Natural killer cell (primary cell): Measurements from ENCODE around the gene LRRC53. TPM values are rescaled to one million over a fixed set of nuclear protein-coding genes. Genes with fewer than 3 reads are reported as not detected.

Experiments
- ATAC-seq, 3 donors: fragments of 150-1000 bp in 2 of 3; fragments of 200-7000 bp in 1 of 3; cut with Tn5 transposase; 1 replicate in 1 of 3; 2 replicates in 2 of 3; pipeline ENCODE4 v1.10.0; 2021; ENCODE audit warnings: mild to moderate bottlenecking in 2 of 3, moderate library complexity in 2 of 3
- DNase-seq, 2 donors: peaks; one replicate each; pipeline versions ENCODE4 v3.0.0 to v3.0.0-alpha.2; 2013 to 2021; ENCODE audit warnings: mixed read lengths in 1 of 2
- H3K27ac ChIP-seq: one replicate; pipeline ENCODE4 v1.5.1; 2013; ENCODE audit warnings: mild to moderate bottlenecking, low read length
- H3K27me3 ChIP-seq: one replicate; pipeline ENCODE4 v1.6.1; 2013; ENCODE audit warnings: low read length; ENCODE audit not compliant: control insufficient read depth, insufficient read depth
- H3K36me3 ChIP-seq: one replicate; pipeline ENCODE4 v1.6.1; 2013; ENCODE audit warnings: low read length; ENCODE audit not compliant: control insufficient read depth, insufficient read depth
- H3K4me1 ChIP-seq: one replicate; pipeline ENCODE4 v1.6.1; 2013; ENCODE audit warnings: low read length; ENCODE audit not compliant: control insufficient read depth, insufficient read depth
- H3K4me3 ChIP-seq: one replicate; pipeline ENCODE4 v1.5.1; 2013; ENCODE audit warnings: low read length
- H3K9me3 ChIP-seq: one replicate; pipeline ENCODE4 v1.6.1; 2013; ENCODE audit warnings: low read length; ENCODE audit not compliant: control insufficient read depth, insufficient read depth
- H3K27ac Mint-ChIP-seq, 2 donors: one replicate each; pipeline ENCODE4 v1.8.0; 2022; ENCODE audit warnings: mild to moderate bottlenecking in 2 of 2, mixed read lengths in 2 of 2, moderate library complexity in 1 of 2
- H3K27me3 Mint-ChIP-seq, 2 donors: one replicate each; pipeline ENCODE4 v1.8.0; 2022; ENCODE audit warnings: low read depth in 2 of 2, mixed read lengths in 2 of 2
- H3K36me3 Mint-ChIP-seq: one replicate; pipeline ENCODE4 v1.8.0; 2022; ENCODE audit warnings: mixed read lengths
- H3K4me1 Mint-ChIP-seq, 2 donors: one replicate each; pipeline ENCODE4 v1.8.0; 2022; ENCODE audit warnings: mixed read lengths in 2 of 2
- H3K4me3 Mint-ChIP-seq: one replicate; pipeline ENCODE4 v1.8.0; 2022; ENCODE audit warnings: mild to moderate bottlenecking, moderate library complexity, mixed read lengths
- H3K9me3 Mint-ChIP-seq, 2 donors: one replicate each; pipeline ENCODE4 v1.8.0; 2022; ENCODE audit warnings: mixed read lengths in 2 of 2
- WGBS: methylation state at CpG from one replicate; pipeline ENCODE4 v1.1.7; 2013; ENCODE audit warnings: missing lambda C conversion rate; ENCODE audit not compliant: insufficient coverage; 5-methylcytosine and 5-hydroxymethylcytosine counted together
- intact Hi-C: fragments of 100-400 bp; cut with micrococcal nuclease; formaldehyde crosslinking; loops from one replicate; pipeline ENCODE4 v1.14.2; 2022
- total RNA-seq, 4 donors: library from RNA; stranded (reverse); fragments of 120-200 nt in 1 of 4; gene quantifications; one replicate each; pipeline versions ENCODE4 v1.2.3 to v1.2.4, GENCODE V29; 2013 to 2022
- TF ChIP-seq, protein P1 (sequence below): fragments of 200-600 bp; IDR thresholded peaks from one replicate; pipeline ENCODE4 v1.8.0; 2022; ENCODE audit warnings: antibody characterized with exemption

The LRRC53 gene
- total RNA-seq, 3 donors from 2014 or later (not counting 1 experiment from before 2014, with no cell fraction given): not detected

DNA sequence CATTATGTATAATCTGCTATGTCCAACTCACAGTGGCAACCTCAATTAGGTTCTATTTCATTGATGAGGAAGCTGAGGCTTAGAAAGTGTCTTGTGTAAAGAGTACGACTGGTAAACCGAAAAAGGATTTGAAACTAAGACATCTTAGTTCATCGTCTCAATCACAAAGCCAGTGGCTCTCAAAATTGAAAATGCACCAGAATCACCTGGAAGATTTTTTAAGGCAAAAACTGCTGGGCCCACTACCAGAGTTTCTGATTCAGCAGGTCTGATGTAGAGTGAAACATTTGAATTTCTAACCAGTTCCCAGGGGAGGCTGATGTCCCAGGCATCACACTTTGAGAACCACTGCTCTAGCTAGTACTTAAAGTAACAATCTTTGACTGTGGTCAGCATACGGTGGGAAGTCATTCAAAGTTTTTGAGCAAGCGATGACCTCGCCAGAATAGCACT, 5.2 kb upstream of the LRRC53 start:
- no peaks in the 10 kb centered on the region for H3K27me3 Mint-ChIP-seq
- no peak for ATAC-seq
- no peaks in the 10 kb centered on the region for H3K4me1 ChIP-seq
- no peaks in the 10 kb centered on the region for H3K4me1 Mint-ChIP-seq
- H3K9me3 Mint-ChIP-seq: peaks cover 0 to 4% of the 10 kb centered on the region in 2 donors
- H3K36me3 Mint-ChIP-seq: no peaks in the 10 kb centered on the region
- H3K4me3 ChIP-seq: no peak overlapping the region
- DNase-seq: no peak
- H3K9me3 ChIP-seq: no peaks in the 10 kb centered on the region
- WGBS: 86% methylated on average over 6 of the region's 6 CpGs
- intact Hi-C loops: no loop called here
- H3K27ac ChIP-seq: no peak overlapping the region
- no peaks in the 10 kb centered on the region for H3K36me3 ChIP-seq
- TF ChIP-seq, protein P1, sequence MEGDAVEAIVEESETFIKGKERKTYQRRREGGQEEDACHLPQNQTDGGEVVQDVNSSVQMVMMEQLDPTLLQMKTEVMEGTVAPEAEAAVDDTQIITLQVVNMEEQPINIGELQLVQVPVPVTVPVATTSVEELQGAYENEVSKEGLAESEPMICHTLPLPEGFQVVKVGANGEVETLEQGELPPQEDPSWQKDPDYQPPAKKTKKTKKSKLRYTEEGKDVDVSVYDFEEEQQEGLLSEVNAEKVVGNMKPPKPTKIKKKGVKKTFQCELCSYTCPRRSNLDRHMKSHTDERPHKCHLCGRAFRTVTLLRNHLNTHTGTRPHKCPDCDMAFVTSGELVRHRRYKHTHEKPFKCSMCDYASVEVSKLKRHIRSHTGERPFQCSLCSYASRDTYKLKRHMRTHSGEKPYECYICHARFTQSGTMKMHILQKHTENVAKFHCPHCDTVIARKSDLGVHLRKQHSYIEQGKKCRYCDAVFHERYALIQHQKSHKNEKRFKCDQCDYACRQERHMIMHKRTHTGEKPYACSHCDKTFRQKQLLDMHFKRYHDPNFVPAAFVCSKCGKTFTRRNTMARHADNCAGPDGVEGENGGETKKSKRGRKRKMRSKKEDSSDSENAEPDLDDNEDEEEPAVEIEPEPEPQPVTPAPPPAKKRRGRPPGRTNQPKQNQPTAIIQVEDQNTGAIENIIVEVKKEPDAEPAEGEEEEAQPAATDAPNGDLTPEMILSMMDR: no peak
- H3K27me3 ChIP-seq: no peaks in the 10 kb centered on the region
- no peak overlapping the region for H3K4me3 Mint-ChIP-seq
- no peak overlapping the region for H3K27ac Mint-ChIP-seq

DNA sequence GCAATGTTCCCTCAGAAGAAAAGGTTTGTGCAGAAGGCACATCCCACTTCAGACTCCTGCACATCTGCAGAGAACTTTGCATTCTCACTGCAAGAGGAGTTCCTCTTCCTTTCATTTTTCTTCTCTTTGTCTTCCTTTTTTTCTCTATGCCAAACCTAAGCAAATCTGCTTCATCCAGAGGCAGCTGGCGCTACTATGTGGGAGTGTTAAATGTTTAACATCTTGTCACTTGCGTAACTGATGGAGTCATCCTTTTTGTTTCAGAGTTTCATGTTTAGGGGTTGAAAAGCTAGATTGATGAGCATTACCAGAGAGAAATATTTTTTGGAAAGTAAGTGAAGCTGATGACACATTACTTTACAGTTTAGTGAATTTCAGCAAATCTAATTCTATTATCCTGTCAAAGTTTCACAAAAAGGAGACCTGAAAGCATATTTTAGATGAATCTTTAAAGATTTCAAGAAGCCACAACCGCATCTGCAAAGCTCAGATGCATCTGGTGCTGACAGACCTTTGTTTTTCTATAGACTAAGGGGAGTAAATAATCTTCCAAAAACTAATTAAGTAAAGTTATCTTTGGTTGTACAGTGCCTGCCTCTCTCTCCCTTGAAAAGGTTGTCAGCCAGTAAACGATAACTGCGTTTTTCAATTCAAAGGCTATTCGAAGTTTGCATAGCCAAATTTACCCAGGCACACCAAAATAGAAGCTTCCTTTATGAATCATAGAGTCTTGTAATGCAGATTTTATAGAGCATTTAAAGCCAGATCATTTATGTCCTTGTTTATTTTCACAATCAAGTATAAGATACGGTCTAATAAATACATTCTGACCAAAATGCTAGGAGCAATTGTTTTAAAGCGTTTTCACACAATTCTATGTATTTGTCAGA, 1.2 kb upstream of the LRRC53 start:
- H3K36me3 Mint-ChIP-seq: no peaks in the 10 kb centered on the region
- Histone ChIP-seq H3K4me1 (no peaks in the 10 kb centered on the region), H3K27me3 (no peaks in the 10 kb centered on the region), H3K9me3 (no peaks in the 10 kb centered on the region), H3K4me3 (no peak overlapping the region), H3K36me3 (no peaks in the 10 kb centered on the region), H3K27ac (no peak overlapping the region)
- peaks cover 0 to 6% of the 10 kb centered on the region in 2 donors for H3K9me3 Mint-ChIP-seq
- WGBS: 92% methylated on average over 8 of the region's 8 CpGs
- H3K4me3 Mint-ChIP-seq: no peak overlapping the region
- no peak overlapping the region for H3K27ac Mint-ChIP-seq
- no peak for ATAC-seq
- no peak for DNase-seq
- H3K27me3 Mint-ChIP-seq: no peaks in the 10 kb centered on the region
- TF ChIP-seq, protein P1: no peak
- no peaks in the 10 kb centered on the region for H3K4me1 Mint-ChIP-seq
- intact Hi-C loops: no loop called here

DNA sequence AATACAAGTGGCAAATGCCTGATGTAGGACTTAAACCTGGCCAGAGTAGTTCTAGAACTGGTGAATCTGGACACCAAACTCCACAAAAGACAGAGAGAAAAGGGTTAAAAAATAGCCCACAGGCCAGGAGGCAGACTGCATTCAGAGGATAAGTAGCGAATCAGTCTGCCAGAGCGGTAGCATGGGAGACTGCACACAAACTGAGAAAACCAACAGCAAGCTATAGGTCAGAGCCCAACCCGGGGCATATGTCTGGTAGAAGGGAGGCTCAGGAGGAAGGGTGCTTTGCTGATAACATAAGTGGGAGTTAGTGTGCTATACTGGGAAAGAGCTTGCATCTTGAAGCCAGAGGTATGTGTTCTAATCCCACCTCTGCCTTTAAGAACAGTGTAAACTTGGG, 4.0 kb downstream of the LRRC53 start:
- TF ChIP-seq, protein P1: no peak
- no peak for DNase-seq
- Histone ChIP-seq H3K27me3 (no peaks in the 10 kb centered on the region), H3K27ac (no peak overlapping the region), H3K9me3 (no peaks in the 10 kb centered on the region), H3K4me3 (no peak overlapping the region), H3K4me1 (no peaks in the 10 kb centered on the region), H3K36me3 (no peaks in the 10 kb centered on the region)
- ATAC-seq: no peak
- Mint-ChIP-seq H3K36me3 (no peaks in the 10 kb centered on the region), H3K9me3 (peaks cover 0 to 4% of the 10 kb centered on the region in 2 donors), H3K4me3 (no peak overlapping the region), H3K27me3 (no peaks in the 10 kb centered on the region), H3K27ac (no peak overlapping the region), H3K4me1 (no peaks in the 10 kb centered on the region)
- intact Hi-C loops: no loop called here
- WGBS: 42% methylated on average over 3 of the region's 3 CpGs
